ENCODE measurements around the gene ZNF541. TPM values are rescaled to one million over a fixed set of nuclear protein-coding genes. Genes with fewer than 3 reads are reported as not detected.

The ZNF541 gene
- total and polyA plus RNA-seq, 4 donors, result 0.12 to 0.52 (median 0.24) TPM; not detected in 1

DNA sequence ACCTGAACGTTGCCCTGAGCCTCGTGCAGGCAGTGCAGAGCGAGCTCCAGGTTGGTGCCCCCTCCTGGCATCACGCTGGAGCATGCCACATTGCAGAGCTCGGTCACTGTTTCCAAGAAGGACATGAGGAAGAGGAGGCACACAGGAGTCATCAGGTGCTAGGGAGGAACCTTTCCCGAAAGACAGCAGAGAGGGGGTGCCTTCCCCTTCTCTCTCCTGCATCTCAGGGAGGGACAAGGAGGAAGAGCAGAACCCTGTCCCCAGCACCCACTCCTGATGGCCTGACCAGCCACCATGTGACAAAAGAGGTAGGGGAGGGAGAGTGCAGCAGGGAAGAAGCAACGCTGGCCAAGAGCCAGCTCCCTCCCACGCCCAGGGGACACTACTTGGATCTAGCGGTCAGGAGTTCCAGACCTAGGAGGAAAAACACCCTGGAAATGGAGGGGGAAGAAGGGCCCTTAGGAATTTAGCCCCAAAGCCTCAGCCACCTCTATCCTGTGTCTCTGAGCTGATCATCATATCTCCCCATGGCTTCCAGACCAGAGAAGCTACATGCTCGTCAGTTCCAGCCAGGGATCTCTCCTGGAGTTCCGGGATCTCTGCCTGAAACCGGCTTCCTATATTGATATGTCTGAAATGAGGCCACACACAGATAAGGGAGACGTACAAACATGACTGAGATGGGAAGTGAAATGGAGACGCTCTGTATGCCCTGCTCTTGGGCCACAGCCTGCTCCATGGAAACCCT lies 41.1 kb downstream of the ZNF541 start:
- ATAC-seq (ENCODE audit: insufficient read depth, low FRiP score) (no peak), DNase-seq (no peak)
- H3K9me3 ChIP-seq (ENCODE audit: control insufficient read depth in 4 of 4, insufficient read depth in 3 of 4, low read length in 3 of 4), result no peaks in the 10 kb centered on the region
- no peaks in the 10 kb centered on the region for H3K36me3 ChIP-seq (ENCODE audit: control insufficient read depth in 4 of 4, insufficient read depth in 4 of 4, low read length in 4 of 4)
- no peak overlapping the region for H3K9ac ChIP-seq (ENCODE audit: insufficient read depth in 1 of 2, low read length in 2 of 2)
- no peak overlapping the region for H3K27ac ChIP-seq (ENCODE audit: low read depth in 1 of 2, low read length in 1 of 2)
- WGBS, 2 donors, result 51 to 67% methylated on average over 14 of the region's 14 CpGs
- TF ChIP-seq, protein P1, sequence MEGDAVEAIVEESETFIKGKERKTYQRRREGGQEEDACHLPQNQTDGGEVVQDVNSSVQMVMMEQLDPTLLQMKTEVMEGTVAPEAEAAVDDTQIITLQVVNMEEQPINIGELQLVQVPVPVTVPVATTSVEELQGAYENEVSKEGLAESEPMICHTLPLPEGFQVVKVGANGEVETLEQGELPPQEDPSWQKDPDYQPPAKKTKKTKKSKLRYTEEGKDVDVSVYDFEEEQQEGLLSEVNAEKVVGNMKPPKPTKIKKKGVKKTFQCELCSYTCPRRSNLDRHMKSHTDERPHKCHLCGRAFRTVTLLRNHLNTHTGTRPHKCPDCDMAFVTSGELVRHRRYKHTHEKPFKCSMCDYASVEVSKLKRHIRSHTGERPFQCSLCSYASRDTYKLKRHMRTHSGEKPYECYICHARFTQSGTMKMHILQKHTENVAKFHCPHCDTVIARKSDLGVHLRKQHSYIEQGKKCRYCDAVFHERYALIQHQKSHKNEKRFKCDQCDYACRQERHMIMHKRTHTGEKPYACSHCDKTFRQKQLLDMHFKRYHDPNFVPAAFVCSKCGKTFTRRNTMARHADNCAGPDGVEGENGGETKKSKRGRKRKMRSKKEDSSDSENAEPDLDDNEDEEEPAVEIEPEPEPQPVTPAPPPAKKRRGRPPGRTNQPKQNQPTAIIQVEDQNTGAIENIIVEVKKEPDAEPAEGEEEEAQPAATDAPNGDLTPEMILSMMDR (IDR thresholded peaks at IDR 0.05; ENCODE audit: control extremely low read depth, extremely low read depth), result no peak
- no peak overlapping the region for H3K4me3 ChIP-seq
- H3K4me1 ChIP-seq (ENCODE audit: control insufficient read depth in 5 of 5, insufficient read depth in 5 of 5, low read length in 5 of 5), result no peaks in the 10 kb centered on the region
- H3K27me3 ChIP-seq (ENCODE audit: control insufficient read depth in 3 of 3, insufficient read depth in 3 of 3, low read length in 2 of 3), result peaks cover 0 to 2% (median 0%) of the 10 kb centered on the region in 3 donors

DNA sequence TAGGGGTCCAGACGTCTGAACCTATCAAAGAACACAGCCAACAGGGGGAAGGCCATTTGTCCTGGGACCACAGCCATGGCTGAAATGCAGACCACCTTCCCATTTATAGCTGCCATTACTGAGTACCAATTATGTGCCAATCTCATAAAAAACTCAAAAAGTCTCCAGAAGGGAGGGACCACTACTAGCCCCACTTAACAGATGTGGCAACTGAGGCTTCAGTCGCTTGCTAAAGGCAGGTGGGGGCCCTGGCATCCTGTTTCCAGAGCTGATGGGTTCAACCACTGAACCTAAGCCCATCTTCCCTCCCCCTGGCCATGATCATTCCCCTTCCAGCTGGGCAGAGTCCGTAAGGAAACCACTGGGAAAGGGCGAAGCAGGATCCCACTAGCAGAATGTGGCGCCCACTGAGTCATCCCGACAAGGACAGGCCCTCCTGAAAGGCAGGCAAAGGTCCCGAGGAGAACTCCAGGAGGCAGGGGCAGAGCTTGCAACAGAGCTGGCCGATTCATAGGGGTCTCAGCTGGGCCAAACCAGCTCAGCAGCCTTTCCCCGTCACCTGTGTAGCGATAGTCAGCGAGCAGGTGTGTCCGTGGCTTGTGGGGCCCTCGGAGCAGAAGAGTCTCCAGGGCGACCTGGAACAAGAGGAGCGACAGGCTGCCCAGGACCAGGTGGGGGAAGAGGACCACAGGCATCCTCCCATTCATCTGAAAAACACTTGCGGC lies 43.8 kb downstream of the ZNF541 start:
- Histone ChIP-seq H3K27ac (ENCODE audit: low read depth in 1 of 2, low read length in 1 of 2) (no peak overlapping the region), H3K36me3 (ENCODE audit: control insufficient read depth in 4 of 4, insufficient read depth in 4 of 4, low read length in 4 of 4) (no peaks in the 10 kb centered on the region), H3K9ac (ENCODE audit: insufficient read depth in 1 of 2, low read length in 2 of 2) (no peak overlapping the region), H3K27me3 (ENCODE audit: control insufficient read depth in 3 of 3, insufficient read depth in 3 of 3, low read length in 2 of 3) (peaks cover 0 to 2% (median 0%) of the 10 kb centered on the region in 3 donors), H3K4me3 (no peak overlapping the region), H3K9me3 (ENCODE audit: control insufficient read depth in 4 of 4, insufficient read depth in 3 of 4, low read length in 3 of 4) (no peaks in the 10 kb centered on the region), H3K4me1 (ENCODE audit: control insufficient read depth in 5 of 5, insufficient read depth in 5 of 5, low read length in 5 of 5) (no peaks in the 10 kb centered on the region)
- TF ChIP-seq, protein P1 (IDR thresholded peaks at IDR 0.05; ENCODE audit: control extremely low read depth, extremely low read depth), result no peak
- 82 to 85% methylated on average over 16 of the region's 16 CpGs for WGBS, 2 donors
- DNase-seq (no peak), ATAC-seq (ENCODE audit: insufficient read depth, low FRiP score) (no peak)

DNA sequence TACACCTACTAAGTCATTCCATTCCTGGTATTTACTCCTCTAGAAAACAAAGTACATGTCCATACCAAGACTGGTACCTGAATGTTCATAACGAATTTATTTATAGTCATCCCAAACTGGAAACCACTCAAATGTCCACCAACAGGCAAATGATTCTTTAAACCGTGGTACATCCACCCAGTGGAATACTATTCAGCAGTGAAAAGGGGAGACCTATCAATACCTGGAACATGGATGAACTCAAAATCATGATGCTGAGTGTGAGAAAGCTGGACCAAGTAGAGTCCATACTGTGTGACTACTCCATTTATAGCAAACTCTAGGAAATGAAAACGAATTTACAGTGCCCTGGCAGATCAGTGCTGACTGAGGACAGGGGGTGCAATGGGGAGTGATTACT lies 46.1 kb downstream of the ZNF541 start:
- 84 to 88% methylated on average over 3 of the region's 3 CpGs for WGBS, 2 donors
- no peaks in the 10 kb centered on the region for H3K36me3 ChIP-seq (ENCODE audit: control insufficient read depth in 4 of 4, insufficient read depth in 4 of 4, low read length in 4 of 4)
- H3K9ac ChIP-seq (ENCODE audit: insufficient read depth in 1 of 2, low read length in 2 of 2), result no peak overlapping the region
- H3K27ac ChIP-seq (ENCODE audit: low read depth in 1 of 2, low read length in 1 of 2), result no peak overlapping the region
- TF ChIP-seq, protein P1 (IDR thresholded peaks at IDR 0.05; ENCODE audit: control extremely low read depth, extremely low read depth), result no peak
- ATAC-seq (ENCODE audit: insufficient read depth, low FRiP score) (no peak), DNase-seq (no peak)
- H3K4me3 ChIP-seq, result no peak overlapping the region
- H3K4me1 ChIP-seq (ENCODE audit: control insufficient read depth in 5 of 5, insufficient read depth in 5 of 5, low read length in 5 of 5), result peaks cover 0 to 13% (median 5%) of the 10 kb centered on the region in 5 donors
- no peaks in the 10 kb centered on the region for H3K9me3 ChIP-seq (ENCODE audit: control insufficient read depth in 4 of 4, insufficient read depth in 3 of 4, low read length in 3 of 4)
- H3K27me3 ChIP-seq (ENCODE audit: control insufficient read depth in 3 of 3, insufficient read depth in 3 of 3, low read length in 2 of 3), result no peaks in the 10 kb centered on the region
